Measurements from ENCODE around the gene RABL3.

- TF ChIP-seq POLR2A (IDR thresholded peaks at IDR 0.05; ENCODE audit: low read length) (no peak), GATA1 (IDR thresholded peaks at IDR 0.05; ENCODE audit: low read depth, low read length) (no peak)
Observed at GRCh38 chr3:120645083-120645845, 97.1 kb downstream of the RABL3 start.
